T-helper 1 cell treated with Interleukin-12 subunit alpha and Interleukin-12 subunit beta and Interleukin-4 antibody, amounts not matched to agents 30 μg/mL and 1 μg/mL, for 36 hours (primary cell): Measurements from ENCODE around the gene AQP3.
"Not testable (repeated sequence)": the region's sequence is repeated elsewhere in the genome, so short reads cannot be mapped to it uniquely, and the experiment has no call there.

ENCODE experiments used
- H3K27ac Mint-ChIP-seq: one replicate; pipeline ENCODE4 v1.8.0; 2021; ENCODE audit warnings: mild to moderate bottlenecking, mixed read lengths
- H3K27me3 Mint-ChIP-seq: one replicate; pipeline ENCODE4 v1.8.0; 2021; ENCODE audit warnings: low read depth, mixed read lengths
- H3K36me3 Mint-ChIP-seq: one replicate; pipeline ENCODE4 v1.8.0; 2021; ENCODE audit warnings: low read depth, mixed read lengths
- H3K4me1 Mint-ChIP-seq: one replicate; pipeline ENCODE4 v1.8.0; 2021; ENCODE audit warnings: low read depth, mixed read lengths
- H3K4me3 Mint-ChIP-seq: one replicate; pipeline ENCODE4 v1.8.0; 2021; ENCODE audit warnings: mild to moderate bottlenecking, moderate library complexity, mixed read lengths
- H3K9me3 Mint-ChIP-seq: one replicate; pipeline ENCODE4 v1.8.0; 2021; ENCODE audit warnings: mixed read lengths

The AQP3 gene

GRCh38 chr9:33446946-33447798, at the start of gene AQP3:
TSS of gene AQP3 (minus strand) at chr9:33447593. CDS start at chr9:33447530, 63 bp downstream.
- Mint-ChIP-seq H3K4me1 (peaks cover 33% of the 10 kb centered on the region), H3K27me3 (no peaks in the 10 kb centered on the region), H3K36me3 (peaks cover 20% of the 10 kb centered on the region)

GRCh38 chr9:33493819-33494218, 46.4 kb upstream of the AQP3 start:
- not testable (repeated sequence) for H3K4me1 Mint-ChIP-seq, H3K9me3 Mint-ChIP-seq, H3K36me3 Mint-ChIP-seq, H3K27ac Mint-ChIP-seq, H3K4me3 Mint-ChIP-seq
- peaks cover 18% of the 10 kb centered on the region for H3K27me3 Mint-ChIP-seq

More at GRCh38 chr9:33446946-33447798, at the start of gene AQP3:
- Mint-ChIP-seq H3K9me3 (no peaks in the 10 kb centered on the region), H3K4me3 (peak within 1 kb of the TSS; percentile 97), H3K27ac (peak within 1 kb of the TSS; percentile 96)

GRCh38 chr9:33489066-33489465, 41.7 kb upstream of the AQP3 start:
- Mint-ChIP-seq H3K9me3 (no peaks in the 10 kb centered on the region), H3K4me3 (no peak overlapping the region), H3K36me3 (no peaks in the 10 kb centered on the region), H3K27me3 (peaks cover 16% of the 10 kb centered on the region), H3K4me1 (no peaks in the 10 kb centered on the region), H3K27ac (no peak overlapping the region)

DNA sequence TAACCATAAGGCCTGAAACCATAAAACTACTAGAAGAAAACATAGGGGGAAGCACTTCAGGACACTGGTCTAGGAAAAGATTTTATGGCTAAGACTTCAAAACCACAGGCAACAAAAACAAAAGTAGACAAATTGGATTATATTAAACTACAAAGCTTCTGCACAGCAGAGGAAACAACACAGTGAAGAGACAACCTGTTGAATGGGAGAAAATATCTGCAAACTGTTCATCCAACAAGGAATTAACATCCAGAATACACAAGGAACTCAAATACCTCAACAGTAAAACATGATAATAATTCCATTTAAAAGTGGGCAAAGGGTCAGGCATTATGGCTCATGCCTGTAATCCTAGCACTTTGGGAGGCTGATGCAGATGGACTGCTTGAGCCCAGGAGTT, 37.9 kb upstream of the AQP3 start:
- H3K4me3 Mint-ChIP-seq, H3K27ac Mint-ChIP-seq, H3K4me1 Mint-ChIP-seq, H3K36me3 Mint-ChIP-seq, H3K9me3 Mint-ChIP-seq: not testable (repeated sequence)
- H3K27me3 Mint-ChIP-seq, result peaks cover 11% of the 10 kb centered on the region

DNA sequence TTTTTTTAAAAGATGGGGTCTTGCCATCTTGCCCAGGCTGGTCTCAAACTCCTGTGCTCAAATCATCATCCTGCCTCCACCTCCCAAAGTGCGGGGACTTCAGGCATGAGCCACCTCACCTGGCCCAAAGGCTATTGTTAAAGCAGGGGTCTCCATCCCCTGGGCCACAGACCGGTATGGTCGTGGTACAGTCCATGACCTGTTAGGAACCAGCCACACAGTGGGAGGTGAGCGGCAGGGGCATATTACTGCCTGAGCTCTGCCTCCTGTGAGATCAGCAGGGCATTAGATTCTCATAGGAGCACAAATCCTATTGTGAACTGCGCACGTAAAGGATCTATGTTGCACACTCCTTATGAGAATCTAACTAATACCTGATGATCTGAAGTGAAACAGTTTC, 33.6 kb upstream of the AQP3 start:
- H3K4me3 Mint-ChIP-seq, result no peak overlapping the region
- no peaks in the 10 kb centered on the region for H3K9me3 Mint-ChIP-seq
- H3K27me3 Mint-ChIP-seq, result no peaks in the 10 kb centered on the region
- no peaks in the 10 kb centered on the region for H3K4me1 Mint-ChIP-seq
- no peak overlapping the region for H3K27ac Mint-ChIP-seq
- no peaks in the 10 kb centered on the region for H3K36me3 Mint-ChIP-seq

GRCh38 chr9:33480106-33480505, 32.7 kb upstream of the AQP3 start:
- Mint-ChIP-seq H3K27me3 (no peaks in the 10 kb centered on the region), H3K9me3 (no peaks in the 10 kb centered on the region), H3K4me1 (no peaks in the 10 kb centered on the region), H3K4me3 (no peak overlapping the region), H3K27ac (no peak overlapping the region), H3K36me3 (no peaks in the 10 kb centered on the region)

GRCh38 chr9:33476503-33476902, 29.1 kb upstream of the AQP3 start:
- H3K4me1 Mint-ChIP-seq, result peaks cover 17% of the 10 kb centered on the region
- no peaks in the 10 kb centered on the region for H3K9me3 Mint-ChIP-seq
- H3K4me3 Mint-ChIP-seq, result no peak overlapping the region
- H3K27me3 Mint-ChIP-seq, result no peaks in the 10 kb centered on the region
- peaks cover 5% of the 10 kb centered on the region for H3K36me3 Mint-ChIP-seq
- H3K27ac Mint-ChIP-seq, result no peak overlapping the region

DNA sequence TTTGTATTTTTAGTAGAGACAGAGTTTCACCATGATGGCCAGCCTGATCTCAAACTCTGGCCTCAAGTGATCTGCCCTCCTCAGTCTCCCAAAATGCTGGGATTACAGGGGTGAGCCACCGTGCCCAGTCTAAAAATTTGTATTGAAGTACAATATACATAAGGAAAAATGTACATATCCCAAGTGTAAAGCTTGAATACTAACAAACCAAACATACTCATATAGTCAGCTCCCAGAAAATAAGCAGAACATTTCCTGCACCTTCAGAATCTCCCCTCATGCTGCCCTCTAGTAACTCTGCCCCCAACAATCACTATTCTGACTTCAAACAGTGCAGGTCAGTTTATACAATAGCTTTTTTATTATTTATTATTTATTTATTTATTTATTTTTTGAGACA, 28.0 kb upstream of the AQP3 start:
- no peaks in the 10 kb centered on the region for H3K9me3 Mint-ChIP-seq
- no peak overlapping the region for H3K27ac Mint-ChIP-seq
- no peak overlapping the region for H3K4me3 Mint-ChIP-seq
- H3K4me1 Mint-ChIP-seq, result peaks cover 20% of the 10 kb centered on the region
- no peaks in the 10 kb centered on the region for H3K27me3 Mint-ChIP-seq
- peaks cover 8% of the 10 kb centered on the region for H3K36me3 Mint-ChIP-seq

GRCh38 chr9:33473643-33474352, 26.4 kb upstream of the AQP3 start, which contains the start of gene NOL6:
TSS of gene NOL6 (minus strand) at chr9:33473924. CDS start at chr9:33473842, 82 bp downstream.
- Mint-ChIP-seq H3K9me3 (no peaks in the 10 kb centered on the region), H3K36me3 (peaks cover 14% of the 10 kb centered on the region)

GRCh38 chr9:33472881-33473615, 25.7 kb upstream of the AQP3 start:
- peak overlapping the region; percentile 88 for H3K27ac Mint-ChIP-seq
- peak overlapping the region; percentile 95 for H3K4me3 Mint-ChIP-seq
- no peaks in the 10 kb centered on the region for H3K27me3 Mint-ChIP-seq
- H3K36me3 Mint-ChIP-seq, result peaks cover 16% of the 10 kb centered on the region
- peaks cover 20% of the 10 kb centered on the region for H3K4me1 Mint-ChIP-seq
- no peaks in the 10 kb centered on the region for H3K9me3 Mint-ChIP-seq

More at GRCh38 chr9:33473643-33474352, 26.4 kb upstream of the AQP3 start, which contains the start of gene NOL6:
- Mint-ChIP-seq H3K4me3 (peak within 1 kb of the TSS; percentile 95), H3K4me1 (peaks cover 20% of the 10 kb centered on the region), H3K27ac (peak within 1 kb of the TSS; percentile 88), H3K27me3 (no peaks in the 10 kb centered on the region)

DNA sequence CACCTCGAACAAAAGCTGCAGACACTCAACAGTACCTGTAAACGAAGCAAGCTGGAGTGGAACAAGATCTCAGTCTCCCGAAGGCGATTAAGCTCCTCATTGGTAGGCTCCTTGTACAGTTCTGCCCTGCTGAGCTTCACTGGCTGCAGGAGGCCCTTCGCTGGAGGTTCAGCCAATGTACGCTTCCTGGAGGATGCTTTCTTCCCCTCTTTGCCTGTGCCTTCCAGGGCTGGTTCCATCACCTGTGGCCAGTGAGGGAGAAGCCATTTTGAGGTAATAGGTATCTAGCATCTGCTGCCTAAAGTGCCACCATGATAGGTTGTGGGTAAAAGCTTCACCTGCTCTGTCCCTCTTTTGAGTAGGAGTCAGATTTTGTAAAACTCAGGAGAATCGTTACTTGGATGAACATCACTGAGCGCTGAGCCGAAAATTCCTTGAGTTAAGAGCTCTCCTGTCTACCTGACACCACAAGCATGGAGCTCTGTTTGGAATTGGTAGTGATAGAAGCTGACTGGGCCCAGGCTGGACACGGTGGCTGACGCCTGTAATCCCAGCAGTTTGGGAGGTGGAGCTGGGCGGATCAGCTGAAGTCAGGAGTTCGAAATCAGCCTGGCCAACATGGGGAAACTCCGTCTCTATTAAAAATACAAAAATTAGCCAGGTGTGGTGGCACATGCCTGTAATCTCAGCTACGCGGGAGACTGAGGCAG, 24.9 kb upstream of the AQP3 start:
- H3K27ac Mint-ChIP-seq, result no peak overlapping the region
- H3K27me3 Mint-ChIP-seq, result no peaks in the 10 kb centered on the region
- H3K36me3 Mint-ChIP-seq, result peaks cover 16% of the 10 kb centered on the region
- peak overlapping the region; percentile 95 for H3K4me3 Mint-ChIP-seq
- no peaks in the 10 kb centered on the region for H3K9me3 Mint-ChIP-seq
- peaks cover 20% of the 10 kb centered on the region for H3K4me1 Mint-ChIP-seq

GRCh38 chr9:33471361-33471760, 24.0 kb upstream of the AQP3 start:
- H3K36me3 Mint-ChIP-seq, result peaks cover 16% of the 10 kb centered on the region

DNA sequence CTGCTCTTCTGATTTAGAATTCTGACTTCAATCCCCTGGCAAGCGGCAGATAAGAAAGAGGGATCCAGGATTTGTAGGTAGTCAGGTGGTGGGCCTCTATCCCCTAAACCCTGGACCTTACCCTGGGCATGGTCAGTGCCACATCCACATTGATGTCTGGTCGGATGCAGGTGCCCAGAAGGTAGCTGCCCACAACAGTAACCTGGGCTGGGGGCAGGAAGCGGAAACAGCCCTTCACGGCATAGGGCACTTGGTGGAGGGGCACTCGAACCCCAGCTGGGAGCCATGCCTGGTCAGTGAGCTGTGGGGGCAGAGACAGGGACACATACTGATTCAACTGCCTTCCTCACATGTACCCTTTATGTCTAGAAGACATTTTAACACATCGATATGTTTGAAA, 22.5 kb upstream of the AQP3 start:
- no peaks in the 10 kb centered on the region for H3K27me3 Mint-ChIP-seq
- no peaks in the 10 kb centered on the region for H3K9me3 Mint-ChIP-seq
- no peak overlapping the region for H3K27ac Mint-ChIP-seq
- H3K36me3 Mint-ChIP-seq, result peaks cover 22% of the 10 kb centered on the region
- peaks cover 20% of the 10 kb centered on the region for H3K4me1 Mint-ChIP-seq
- no peak overlapping the region for H3K4me3 Mint-ChIP-seq

More at GRCh38 chr9:33471361-33471760, 24.0 kb upstream of the AQP3 start:
- Mint-ChIP-seq H3K9me3 (no peaks in the 10 kb centered on the region), H3K4me1 (peaks cover 20% of the 10 kb centered on the region), H3K27ac (no peak overlapping the region), H3K4me3 (no peak overlapping the region), H3K27me3 (no peaks in the 10 kb centered on the region)
